ENCODE data around the gene TDO2. TPM values are rescaled to one million over a fixed set of nuclear protein-coding genes. Genes with fewer than 3 reads are reported as not detected.
"Not testable (repeated sequence)": the region's sequence is repeated elsewhere in the genome, so short reads cannot be mapped to it uniquely, and the experiment has no call there.

Gene TDO2
- total RNA-seq: not detected in 2 replicates

DNA sequence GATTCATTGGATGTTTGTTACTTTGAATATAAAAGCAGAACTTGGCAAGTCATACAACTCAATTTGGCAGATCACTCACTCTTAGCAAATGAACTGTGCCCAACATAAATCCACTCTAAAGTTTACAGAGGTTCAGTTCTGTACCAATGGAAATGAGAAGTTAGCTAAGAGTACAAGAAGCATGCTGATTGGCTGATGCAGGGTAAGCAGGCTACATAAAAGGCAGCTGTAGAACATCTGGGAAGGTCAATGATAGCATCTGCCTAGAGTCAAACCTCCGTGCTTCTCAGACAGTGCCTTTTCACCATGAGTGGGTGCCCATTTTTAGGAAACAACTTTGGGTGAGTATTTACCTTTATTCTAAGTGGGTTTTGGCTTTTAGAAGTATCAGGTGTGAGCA lies at the start of gene TDO2:
Gene TDO2 (plus strand): TSS at position 244 of the 400 bp plus-strand sequence. CDS start 63 bp downstream, at position 307.
- no peak for DNase-seq (ENCODE audit: extremely low read depth, low read depth, low spot score)

DNA sequence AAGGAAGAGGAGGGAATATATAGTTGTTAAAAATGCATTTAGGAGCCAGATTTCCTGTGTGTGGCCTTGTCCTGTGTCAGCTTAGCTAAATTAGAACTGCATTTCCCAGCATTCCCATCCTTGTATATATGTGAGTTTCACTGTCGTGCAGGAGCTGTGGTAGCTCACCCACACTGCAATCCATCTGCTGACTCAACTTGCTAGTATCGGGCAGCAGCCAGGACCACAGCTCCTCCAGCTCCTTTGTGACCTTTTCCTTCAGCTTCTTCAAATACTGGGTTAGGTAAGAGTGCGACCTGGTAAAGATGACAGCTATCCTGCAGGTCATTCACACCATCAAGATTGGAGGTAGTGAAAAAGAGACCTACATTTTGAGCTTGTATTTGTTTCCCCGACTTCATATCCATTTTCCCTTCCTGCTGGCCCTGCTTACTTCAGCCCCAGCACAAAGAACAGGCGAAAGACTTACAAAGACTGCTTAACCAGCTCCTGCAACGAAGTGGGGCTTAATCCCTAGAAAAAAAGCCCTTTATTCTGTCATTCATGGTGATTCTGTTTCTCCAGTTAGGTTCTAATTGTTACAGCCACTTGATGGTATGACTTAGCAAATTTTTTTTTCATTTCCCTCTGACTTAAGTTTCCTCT lies 48.8 kb upstream of the TDO2 start:
- no peak for DNase-seq (ENCODE audit: extremely low read depth, low read depth, low spot score)

DNA sequence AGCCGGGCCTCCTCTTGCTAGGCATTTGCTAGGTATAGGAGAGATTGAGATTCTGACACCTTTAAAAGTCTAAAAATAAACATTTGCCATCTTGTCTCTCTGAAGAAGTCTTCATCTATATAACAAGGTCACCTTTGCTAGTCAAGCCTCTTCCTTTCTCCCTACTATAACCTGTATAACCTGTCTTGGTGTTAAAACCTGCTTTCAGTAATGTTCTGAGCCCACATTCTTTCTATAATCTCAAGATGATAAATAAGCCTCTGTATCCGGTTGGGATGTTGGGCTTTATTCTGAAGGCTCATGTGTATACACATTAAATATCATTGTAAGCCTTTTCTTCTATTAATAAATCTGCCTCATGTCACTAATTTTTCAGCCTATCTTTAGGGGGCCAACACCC lies 47.6 kb upstream of the TDO2 start:
- DNase-seq (ENCODE audit: extremely low read depth, low read depth, low spot score): no peak

DNA sequence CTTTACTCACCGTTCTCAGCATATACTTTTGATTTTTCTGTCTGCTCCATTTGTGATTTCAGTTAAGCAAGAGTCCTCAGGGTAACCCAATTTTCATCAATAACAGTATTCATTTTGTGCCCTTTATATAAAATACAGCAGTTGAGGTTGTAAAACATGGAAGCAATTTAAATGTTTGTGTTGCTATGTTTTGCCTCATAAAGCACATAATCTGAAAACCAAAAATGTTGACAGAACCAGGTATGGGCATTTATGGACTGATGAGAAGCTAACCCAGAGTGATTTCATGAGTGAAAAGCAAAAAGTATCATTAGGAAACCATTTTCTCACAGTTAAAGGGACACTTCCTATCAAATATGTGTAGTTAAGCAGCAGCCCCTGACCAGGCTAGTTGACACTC lies 37.3 kb upstream of the TDO2 start, which contains the start of gene ASIC5:
Gene ASIC5 (minus strand): TSS at position 101 of the 400 bp plus-strand sequence. CDS start 51 bp downstream, at position 50.
- DNase-seq (ENCODE audit: extremely low read depth, low read depth, low spot score): no peak

DNA sequence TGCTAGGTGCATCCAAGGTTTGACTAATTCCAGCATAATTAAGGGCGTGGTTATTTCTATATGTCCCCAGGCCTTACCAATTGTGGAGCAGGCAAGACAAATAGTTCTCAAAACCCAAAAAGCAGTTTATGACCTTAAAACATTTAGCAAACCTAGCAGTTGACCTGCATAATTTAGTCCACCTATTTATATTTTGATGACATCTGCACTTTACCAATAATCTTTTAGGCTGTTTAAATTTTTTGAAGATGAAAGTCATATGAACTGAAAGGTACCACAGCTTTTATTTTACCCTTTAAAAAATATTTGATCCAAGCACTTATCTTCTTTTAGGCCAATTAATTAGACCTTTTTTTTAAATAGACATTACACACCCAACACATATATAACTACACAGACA lies 27.6 kb upstream of the TDO2 start:
- no peak for DNase-seq (ENCODE audit: extremely low read depth, low read depth, low spot score)

DNA sequence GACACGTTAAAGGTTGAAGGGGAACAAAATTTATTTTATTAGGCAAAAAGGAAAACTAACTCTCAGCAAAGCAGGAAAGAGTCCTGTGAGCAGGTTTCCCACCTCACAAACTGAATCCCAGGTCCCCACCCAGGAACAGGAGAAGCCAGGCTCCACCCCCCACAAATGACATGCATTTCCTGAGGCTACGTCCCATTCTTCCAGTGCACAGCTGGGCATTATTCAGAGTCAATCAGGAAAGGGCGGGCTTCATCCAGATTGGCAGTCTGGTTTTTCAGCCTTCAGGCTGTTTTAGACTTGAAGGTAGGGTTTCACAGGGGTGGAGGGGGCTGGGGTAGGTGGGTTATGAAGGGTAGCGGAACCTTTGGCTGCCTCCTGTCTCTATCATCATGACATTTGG lies 25.5 kb upstream of the TDO2 start:
- DNase-seq (ENCODE audit: extremely low read depth, low read depth, low spot score): no peak

DNA sequence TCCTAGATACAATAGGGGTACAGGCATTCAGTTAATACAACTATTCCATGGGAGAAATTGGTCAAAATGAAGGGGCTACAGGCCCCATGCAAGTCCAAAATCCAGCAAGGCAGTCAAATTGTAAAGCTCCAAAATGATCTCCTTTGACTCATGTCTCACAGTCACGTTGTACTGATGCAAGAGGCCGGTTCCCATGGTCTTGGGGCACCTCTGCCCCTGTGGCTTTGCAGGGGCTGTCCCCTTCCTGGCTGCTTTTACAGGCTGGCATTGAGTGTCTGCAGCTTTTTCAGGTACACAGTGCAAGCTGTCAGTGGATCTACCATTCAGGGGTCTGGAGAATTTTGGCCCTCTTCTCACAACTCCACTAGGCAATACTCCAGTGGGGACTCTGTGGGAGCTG lies 24.9 kb upstream of the TDO2 start:
- DNase-seq (ENCODE audit: extremely low read depth, low read depth, low spot score): no peak

DNA sequence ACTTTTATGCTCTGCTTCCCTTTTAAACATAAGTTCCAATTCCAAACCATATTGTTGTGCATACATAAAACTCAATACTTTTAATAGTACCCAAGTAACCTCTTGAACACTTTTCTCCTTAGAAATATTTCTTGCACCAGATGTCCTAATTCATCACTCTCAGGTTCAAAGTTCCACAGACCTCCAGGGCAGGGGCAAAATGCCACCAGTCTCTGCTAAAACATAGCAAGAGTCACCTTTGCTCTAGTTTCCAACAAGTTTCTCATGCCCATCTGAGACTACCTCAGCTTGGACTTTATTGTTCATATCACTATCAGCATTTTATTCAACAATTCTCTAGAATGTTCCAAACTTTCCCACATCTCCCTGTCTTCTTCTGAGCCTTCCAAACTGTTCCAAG lies 23.7 kb upstream of the TDO2 start:
- no peak for DNase-seq (ENCODE audit: extremely low read depth, low read depth, low spot score)

DNA sequence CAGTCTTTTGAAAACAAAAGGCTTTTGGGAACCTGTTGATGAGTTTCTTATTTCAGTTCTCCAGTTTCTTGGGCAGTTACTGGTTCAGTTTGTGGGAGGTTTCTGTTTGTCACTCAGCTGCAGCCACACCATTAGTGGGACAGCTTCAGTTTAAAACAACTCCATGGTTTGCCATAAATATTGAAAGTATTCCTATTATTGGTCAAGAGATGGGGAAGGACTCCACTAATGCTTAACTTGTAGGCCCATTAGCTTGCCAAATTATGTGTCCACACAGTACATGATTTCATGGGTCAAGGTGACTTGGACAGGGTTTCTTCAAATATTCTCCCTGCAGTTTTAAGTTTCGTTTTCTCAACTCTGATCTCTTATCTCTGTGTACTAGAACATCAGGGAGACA lies 21.9 kb upstream of the TDO2 start:
- DNase-seq (ENCODE audit: extremely low read depth, low read depth, low spot score): no peak

DNA sequence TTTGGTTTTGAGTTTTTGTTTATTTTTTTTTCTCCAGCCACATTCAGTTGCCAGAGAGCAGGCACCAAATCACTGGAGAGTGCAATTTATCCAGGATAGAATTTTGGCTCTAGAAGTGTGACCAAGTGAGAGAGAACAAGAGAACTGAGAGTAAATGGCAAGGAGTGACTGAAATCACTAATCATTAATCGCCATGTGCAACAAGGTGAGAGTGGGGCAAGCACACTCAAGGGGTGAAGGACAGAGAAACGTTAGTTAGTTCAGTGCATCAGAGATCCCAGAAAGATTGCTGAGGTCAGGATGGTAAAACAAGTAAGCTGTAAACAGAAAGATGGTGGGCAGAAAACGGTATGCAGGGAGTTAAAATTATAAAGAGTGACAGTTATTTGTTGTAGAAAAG lies 19.6 kb upstream of the TDO2 start:
- DNase-seq (ENCODE audit: extremely low read depth, low read depth, low spot score): no peak

DNA sequence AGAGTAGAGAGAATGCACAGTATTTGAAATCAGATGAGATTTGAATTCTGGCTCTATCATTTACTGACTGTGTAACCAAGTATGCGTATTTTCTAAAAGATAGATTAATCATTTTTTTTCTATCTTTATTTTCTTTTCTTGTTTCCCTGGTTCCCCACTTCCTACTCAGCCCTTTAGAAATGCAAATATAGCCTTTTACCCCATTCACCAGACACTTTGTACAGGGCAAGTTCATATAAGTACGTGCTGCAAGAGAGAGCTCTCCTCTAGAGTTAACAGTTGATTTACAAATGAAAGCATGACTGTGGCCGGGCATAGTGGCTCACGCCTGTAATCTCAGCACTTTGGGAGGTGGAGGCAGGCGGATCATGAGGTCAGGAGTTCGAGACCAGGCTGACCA lies 17.8 kb upstream of the TDO2 start:
- no peak for DNase-seq (ENCODE audit: extremely low read depth, low read depth, low spot score)

DNA sequence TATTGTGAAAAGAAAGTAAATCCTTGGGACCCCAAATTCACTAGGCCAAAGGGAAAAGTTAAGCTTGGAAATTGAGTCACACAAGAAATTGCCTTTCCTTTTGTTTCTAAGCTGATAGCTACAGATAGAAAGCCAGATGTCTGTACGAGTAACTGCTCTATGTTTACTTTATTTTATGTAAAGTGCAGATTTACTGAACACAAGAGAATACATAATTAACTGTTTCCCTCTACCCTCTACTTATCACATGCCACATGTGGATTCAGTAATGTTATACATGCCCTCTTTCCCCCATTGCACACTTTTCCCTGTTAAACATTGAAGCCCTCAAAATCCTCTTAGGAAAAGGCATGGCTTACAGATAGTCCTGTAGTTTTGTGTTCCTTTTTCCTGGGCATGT lies 16.5 kb upstream of the TDO2 start:
- no peak for DNase-seq (ENCODE audit: extremely low read depth, low read depth, low spot score)

DNA sequence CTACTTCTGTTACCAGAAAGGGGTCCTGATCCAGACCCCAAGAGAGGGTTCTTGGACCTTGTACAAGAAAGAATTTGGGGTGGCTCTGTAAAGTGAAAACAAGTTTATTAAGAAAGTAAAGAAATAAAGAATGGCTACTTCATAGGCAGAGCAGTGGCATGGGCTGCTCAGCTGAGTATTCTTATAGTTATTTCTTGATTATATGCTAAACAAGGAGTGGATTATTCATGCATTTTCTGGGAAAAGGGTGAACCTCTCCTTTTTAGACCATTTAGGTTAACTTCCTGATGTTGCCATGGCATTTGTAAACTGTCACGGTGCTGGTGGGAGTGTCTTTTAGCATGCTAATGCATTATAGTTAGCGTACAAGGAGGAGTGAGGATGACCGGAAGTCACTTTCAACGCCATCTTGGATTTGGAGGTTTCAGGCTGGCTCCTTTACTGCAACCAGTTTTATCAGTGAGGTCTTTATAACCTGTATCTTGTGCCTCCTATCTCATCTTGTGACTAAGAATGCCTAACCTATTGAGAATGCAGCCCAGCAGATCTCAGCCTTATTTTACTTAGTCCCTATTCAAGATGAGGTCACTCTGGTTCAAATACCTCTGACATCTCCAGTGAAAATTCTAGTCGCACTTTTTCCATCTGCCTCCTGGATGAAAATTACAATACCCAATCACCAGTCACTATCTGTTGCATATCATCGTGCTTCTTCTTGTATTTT lies 15.5 kb upstream of the TDO2 start:
- DNase-seq (ENCODE audit: extremely low read depth, low read depth, low spot score): no peak

DNA sequence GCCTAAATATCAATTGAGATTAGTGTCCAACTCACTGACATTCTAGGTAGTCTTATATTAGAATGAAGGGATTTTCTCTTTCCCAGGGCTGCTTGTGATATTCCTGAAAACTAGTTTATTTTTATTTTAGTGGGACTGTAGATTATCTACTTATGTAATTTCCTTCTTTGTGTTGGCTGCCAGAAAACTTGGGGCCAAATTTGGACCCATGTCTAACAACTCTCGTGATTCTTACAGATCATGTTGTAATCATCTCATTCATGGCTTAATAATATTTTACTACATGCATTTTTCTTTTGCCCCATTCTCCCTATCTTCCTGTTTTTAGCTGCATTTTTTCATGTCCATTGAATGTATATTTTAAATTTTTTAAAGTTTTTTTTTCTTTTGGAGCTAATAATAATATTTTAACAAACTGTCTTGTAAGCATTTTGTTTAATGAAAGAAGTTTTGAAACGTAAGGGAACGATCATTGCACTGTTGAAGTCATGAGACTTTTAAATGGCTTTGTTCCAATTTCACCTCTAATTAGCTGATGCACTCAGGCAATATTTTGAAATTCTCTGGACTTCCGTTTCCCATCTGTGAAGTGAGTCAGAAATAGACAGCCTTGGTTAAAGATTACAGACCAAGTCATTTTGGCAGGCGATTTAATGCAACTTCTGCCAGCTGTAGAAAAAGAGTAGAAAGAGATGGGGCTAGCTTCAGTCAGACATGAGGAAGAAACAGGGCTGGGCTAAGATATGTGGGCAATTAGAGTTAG lies 14.3 kb upstream of the TDO2 start:
- DNase-seq (ENCODE audit: extremely low read depth, low read depth, low spot score): no peak

DNA sequence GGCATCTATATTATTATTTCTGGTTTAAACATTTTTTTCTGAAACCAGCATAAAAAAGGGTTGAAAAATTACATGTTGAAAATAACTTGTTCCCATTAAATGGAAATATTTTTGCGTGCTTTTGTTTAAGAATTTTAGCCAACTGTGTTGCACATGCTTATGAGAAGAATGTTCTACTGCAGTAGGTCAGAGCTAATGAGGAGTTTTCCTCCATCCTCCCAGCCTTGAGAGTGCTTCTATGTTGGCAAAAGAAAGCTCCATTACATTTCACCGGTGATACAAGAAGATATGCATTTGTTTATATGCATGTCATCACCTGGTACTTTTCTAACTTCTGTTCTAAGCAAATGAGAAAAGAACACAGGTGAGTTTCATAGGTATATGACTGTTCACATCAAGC lies 13.6 kb upstream of the TDO2 start:
- DNase-seq (ENCODE audit: extremely low read depth, low read depth, low spot score): no peak

DNA sequence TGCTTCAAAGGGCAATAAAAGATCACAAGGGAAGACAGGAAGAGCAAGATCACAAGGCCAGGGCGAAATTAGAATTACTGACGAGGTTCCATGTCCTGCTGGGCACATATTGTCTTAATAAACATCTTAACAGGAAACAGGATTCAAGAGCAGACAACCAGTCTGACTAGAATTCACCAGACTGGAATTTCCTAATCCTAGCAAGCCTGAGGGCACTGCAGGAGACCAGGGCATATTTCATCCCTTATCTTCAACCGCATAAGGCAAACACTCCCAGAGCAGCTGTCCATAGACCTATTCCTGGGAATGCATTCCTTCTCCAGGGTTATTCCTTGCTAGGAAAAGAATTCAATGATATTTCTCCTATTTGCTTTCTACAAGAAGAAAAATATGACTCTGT lies 12.4 kb upstream of the TDO2 start:
- DNase-seq (ENCODE audit: extremely low read depth, low read depth, low spot score): no peak

DNA sequence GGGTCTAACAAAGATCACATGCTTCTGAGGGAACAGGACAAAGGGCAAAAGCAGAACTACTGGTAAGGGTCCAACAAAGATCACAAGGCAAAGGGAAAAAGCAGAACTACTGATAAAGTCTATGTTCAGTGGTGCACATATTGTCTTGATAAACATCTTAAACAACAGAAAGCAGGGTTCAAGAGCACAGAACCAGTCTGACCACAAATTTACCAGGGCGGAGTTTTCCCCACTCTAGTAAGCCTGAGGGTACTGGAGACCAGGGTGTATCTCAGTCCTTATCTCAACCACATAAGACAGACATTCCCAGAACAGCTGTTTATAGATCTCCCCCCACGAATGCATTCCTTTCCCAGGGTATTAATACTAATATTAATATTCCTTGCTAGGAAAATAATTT lies 5.1 kb upstream of the TDO2 start:
- DNase-seq (ENCODE audit: extremely low read depth, low read depth, low spot score): not testable (repeated sequence)

DNA sequence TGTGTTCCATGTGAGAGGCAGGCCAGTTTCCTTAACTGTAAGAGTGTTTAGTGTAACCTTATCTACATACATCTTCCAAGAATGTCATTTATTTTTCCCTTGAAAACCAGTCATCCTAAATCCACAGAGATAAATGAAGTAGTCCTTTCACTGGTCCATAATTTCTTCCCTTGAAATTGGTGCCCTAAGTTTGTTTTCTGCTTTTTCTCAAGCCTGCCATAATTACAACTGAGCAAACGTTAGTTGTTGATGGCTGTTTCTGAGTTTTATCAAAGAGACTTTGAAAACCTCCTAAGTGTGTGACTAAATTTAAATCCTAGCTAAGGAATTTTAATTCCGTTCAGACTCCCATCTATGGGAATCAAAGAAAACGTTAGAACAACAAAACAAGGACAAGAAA lies 3.6 kb upstream of the TDO2 start:
- no peak for DNase-seq (ENCODE audit: extremely low read depth, low read depth, low spot score)

DNA sequence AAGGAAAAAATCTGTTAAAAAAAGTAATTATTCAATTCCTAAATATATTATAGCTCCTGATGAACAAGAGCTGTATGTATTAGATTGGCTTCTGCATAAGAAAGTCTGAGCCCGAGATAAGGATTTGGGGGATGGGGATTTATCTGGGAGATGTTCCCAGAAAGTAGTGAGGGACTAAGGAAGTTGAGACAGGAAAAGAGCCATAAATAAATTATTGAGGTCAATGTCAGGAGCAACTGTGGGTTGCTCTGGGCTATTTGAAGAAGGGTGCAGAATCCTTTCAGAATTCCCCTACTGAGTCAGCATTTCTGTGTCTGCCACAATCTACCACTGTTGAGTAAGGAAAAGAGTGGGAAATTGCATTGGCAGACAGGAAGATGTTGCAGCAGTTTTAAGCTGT lies 3.1 kb upstream of the TDO2 start:
- DNase-seq (ENCODE audit: extremely low read depth, low read depth, low spot score): no peak

DNA sequence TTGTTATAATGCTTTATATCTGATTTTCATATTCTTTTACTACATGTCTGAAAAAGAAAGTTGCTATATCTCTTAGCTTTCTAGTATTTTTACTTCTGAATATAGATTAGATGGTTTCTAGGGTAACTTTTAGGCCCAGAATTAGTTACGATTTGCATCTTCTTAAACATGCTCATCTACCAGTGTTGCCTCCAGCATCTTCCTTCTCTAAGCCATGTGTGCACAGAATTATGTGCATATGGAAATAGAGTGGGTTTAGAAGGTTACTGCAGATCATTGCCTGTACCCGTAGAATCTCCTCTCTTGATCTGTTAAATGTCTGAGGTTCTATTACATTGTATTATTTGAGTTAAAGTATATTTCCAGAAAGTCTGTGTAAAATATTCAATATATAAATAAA lies 2.5 kb upstream of the TDO2 start:
- no peak for DNase-seq (ENCODE audit: extremely low read depth, low read depth, low spot score)

DNA sequence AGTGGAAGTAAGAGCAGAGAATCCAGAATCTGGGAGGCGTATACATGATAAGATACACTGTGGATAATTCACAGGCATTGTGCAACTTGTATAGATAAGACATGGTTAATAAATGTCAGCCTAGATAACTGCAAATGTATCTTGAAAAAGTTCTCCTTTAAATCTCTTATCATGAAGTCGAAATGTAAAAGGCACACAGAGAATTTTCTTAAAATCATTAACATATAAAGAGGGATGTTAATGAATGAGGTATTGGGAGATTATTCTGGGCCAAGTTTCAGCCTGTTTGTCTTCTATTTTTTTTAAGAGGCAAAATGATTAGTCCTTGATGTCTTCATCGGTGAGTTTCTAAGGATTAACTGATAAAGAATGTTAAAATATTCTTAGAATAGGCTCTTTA lies 835 bp downstream of the TDO2 start:
- no peak for DNase-seq (ENCODE audit: extremely low read depth, low read depth, low spot score)
